ENCODE data around the gene TRIOBP. TPM values are rescaled to one million over a fixed set of nuclear protein-coding genes. Genes with fewer than 3 reads are reported as not detected.
A peak's percentile ranks its signal among the peaks of the same experiment; 100 is the strongest.

Gene TRIOBP
- total RNA-seq, 4 donors from 2014 or later, result 150 to 208 (median 182) TPM

- intact Hi-C loops (cut with DNase I), result loop anchor here (5.0 kb wide), 1 partner anchor 61 kb away; no protein-coding TSS in a partner anchor
- Histone ChIP-seq H3K27me3 (no peaks in the 10 kb centered on the region), H3K36me3 (peaks cover 0 to 4% (median 0%) of the 10 kb centered on the region in 4 donors), H3K27ac (replicated peaks in 1 of 4) (peak overlapping the region; percentile 85 to 95 (median 90)), H3K9me3 (no peaks in the 10 kb centered on the region), H3K4me1 (peaks cover 38 to 53% (median 51%) of the 10 kb centered on the region in 4 donors), H3K4me3 (peak overlapping the region; percentile 61 to 73 (median 66))
- DNase-seq (ENCODE audit: extremely low spot score), result no peak
- TF ChIP-seq POLR2AphosphoS5 (IDR thresholded peaks at IDR 0.05) (no peak), POLR2A (IDR thresholded peaks at IDR 0.05; ENCODE audit: low read depth) (no peak), EP300 (IDR thresholded peaks at IDR 0.05) (no peak)
- TF ChIP-seq, protein P1, sequence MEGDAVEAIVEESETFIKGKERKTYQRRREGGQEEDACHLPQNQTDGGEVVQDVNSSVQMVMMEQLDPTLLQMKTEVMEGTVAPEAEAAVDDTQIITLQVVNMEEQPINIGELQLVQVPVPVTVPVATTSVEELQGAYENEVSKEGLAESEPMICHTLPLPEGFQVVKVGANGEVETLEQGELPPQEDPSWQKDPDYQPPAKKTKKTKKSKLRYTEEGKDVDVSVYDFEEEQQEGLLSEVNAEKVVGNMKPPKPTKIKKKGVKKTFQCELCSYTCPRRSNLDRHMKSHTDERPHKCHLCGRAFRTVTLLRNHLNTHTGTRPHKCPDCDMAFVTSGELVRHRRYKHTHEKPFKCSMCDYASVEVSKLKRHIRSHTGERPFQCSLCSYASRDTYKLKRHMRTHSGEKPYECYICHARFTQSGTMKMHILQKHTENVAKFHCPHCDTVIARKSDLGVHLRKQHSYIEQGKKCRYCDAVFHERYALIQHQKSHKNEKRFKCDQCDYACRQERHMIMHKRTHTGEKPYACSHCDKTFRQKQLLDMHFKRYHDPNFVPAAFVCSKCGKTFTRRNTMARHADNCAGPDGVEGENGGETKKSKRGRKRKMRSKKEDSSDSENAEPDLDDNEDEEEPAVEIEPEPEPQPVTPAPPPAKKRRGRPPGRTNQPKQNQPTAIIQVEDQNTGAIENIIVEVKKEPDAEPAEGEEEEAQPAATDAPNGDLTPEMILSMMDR (IDR thresholded peaks at IDR 0.05), result no peak
- 8% methylated on average over 8 of the region's 8 CpGs for WGBS
Measured at GRCh38 chr22:37808294-37808657, 111.4 kb downstream of the TRIOBP start.

DNA sequence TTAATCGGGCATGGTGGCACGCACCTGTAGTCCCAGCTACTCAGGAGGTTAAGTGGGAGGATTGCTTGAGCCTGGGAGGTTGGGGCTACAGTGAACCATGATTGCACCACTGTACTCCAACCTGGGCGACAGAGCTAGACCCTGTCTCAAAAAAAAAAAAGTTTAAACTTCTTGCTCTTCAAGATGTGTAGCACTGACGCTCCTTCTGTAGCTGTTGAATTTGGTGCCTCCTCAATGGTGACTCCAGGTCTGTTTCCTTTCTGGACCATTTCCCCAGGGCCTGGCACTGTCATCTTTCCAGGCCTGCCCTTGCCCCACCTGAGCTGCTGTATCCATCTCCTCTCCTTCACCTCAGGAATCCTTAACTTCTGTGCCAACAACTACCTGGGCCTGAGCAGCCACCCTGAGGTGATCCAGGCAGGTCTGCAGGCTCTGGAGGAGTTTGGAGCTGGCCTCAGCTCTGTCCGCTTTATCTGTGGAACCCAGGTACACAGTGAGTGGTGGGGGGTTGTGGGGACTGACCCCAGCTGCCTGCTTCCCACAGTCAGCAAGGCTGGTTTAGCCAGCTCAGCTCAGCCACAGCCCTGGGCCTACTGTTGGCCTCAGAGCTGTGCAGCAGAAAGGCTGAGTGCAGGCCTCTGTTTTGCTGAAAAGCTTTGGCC lies 113.0 kb downstream of the TRIOBP start:
- peaks cover 0 to 19% (median 6%) of the 10 kb centered on the region in 4 donors for H3K36me3 ChIP-seq
- H3K27ac ChIP-seq (replicated peaks in 1 of 4), result no peak overlapping the region
- peaks cover 27 to 40% (median 36%) of the 10 kb centered on the region in 4 donors for H3K4me1 ChIP-seq
- TF ChIP-seq POLR2AphosphoS5 (IDR thresholded peaks at IDR 0.05) (no peak), EP300 (IDR thresholded peaks at IDR 0.05) (no peak), POLR2A (IDR thresholded peaks at IDR 0.05; ENCODE audit: low read depth) (no peak)
- TF ChIP-seq, protein P1 (IDR thresholded peaks at IDR 0.05), result no peak
- no peaks in the 10 kb centered on the region for H3K27me3 ChIP-seq
- no peaks in the 10 kb centered on the region for H3K9me3 ChIP-seq
- no peak overlapping the region for H3K4me3 ChIP-seq
- WGBS, result 94% methylated on average over 5 of the region's 5 CpGs
- intact Hi-C loops (cut with DNase I), result loop anchor here (5.0 kb wide), 1 partner anchor 63 kb away; no protein-coding TSS in a partner anchor
- DNase-seq (ENCODE audit: extremely low spot score), result no peak

DNA sequence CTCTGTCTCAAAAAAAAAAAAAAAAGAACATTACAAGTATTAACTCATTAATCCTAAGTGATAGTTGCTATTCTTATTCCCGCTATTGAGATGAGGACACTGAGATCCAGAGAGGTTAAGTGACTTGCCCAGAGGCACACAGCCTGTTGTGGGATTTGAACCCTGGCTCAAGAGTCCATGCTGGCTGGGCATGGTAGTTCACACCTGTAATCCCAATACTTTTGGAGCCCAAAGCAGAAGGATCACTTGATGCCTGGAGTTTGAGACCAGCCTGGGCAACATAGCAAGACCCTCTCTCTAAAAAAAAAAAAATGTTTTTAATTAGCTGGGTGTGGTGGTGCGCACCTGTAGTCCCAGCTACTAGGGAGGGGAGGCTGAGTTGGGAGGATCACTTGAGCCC lies 115.0 kb downstream of the TRIOBP start:
- WGBS, result 93% methylated on average over 2 of the region's 2 CpGs
- no peak for DNase-seq (ENCODE audit: extremely low spot score)
- intact Hi-C loops (cut with DNase I), result no loop called here
- H3K27me3 ChIP-seq, result no peaks in the 10 kb centered on the region
- no peak overlapping the region for H3K27ac ChIP-seq (replicated peaks in 1 of 4)
- H3K9me3 ChIP-seq, result no peaks in the 10 kb centered on the region
- peaks cover 0 to 39% (median 19%) of the 10 kb centered on the region in 4 donors for H3K36me3 ChIP-seq
- TF ChIP-seq, protein P1 (IDR thresholded peaks at IDR 0.05), result no peak
- TF ChIP-seq POLR2AphosphoS5 (IDR thresholded peaks at IDR 0.05) (no peak), POLR2A (IDR thresholded peaks at IDR 0.05; ENCODE audit: low read depth) (no peak), EP300 (IDR thresholded peaks at IDR 0.05) (no peak)
- peaks cover 13 to 26% (median 19%) of the 10 kb centered on the region in 4 donors for H3K4me1 ChIP-seq
- no peak overlapping the region for H3K4me3 ChIP-seq

GRCh38 chr22:37812869-37813678 lies 116.2 kb downstream of the TRIOBP start:
- H3K27me3 ChIP-seq, result no peaks in the 10 kb centered on the region
- TF ChIP-seq POLR2AphosphoS5 (IDR thresholded peaks at IDR 0.05), result no peak
- TF ChIP-seq EP300 (IDR thresholded peaks at IDR 0.05), result no peak
- no peak for TF ChIP-seq POLR2A (IDR thresholded peaks at IDR 0.05; ENCODE audit: low read depth)
- 93% methylated on average over 22 of the region's 27 CpGs for WGBS
- no peak for DNase-seq (ENCODE audit: extremely low spot score)
- intact Hi-C loops (cut with DNase I), result no loop called here
- no peaks in the 10 kb centered on the region for H3K9me3 ChIP-seq
- no peak overlapping the region for H3K4me3 ChIP-seq
- peaks cover 0 to 39% (median 19%) of the 10 kb centered on the region in 4 donors for H3K36me3 ChIP-seq
- H3K4me1 ChIP-seq, result peaks cover 13 to 24% (median 19%) of the 10 kb centered on the region in 4 donors
- H3K27ac ChIP-seq (replicated peaks in 1 of 4), result no peak overlapping the region

DNA sequence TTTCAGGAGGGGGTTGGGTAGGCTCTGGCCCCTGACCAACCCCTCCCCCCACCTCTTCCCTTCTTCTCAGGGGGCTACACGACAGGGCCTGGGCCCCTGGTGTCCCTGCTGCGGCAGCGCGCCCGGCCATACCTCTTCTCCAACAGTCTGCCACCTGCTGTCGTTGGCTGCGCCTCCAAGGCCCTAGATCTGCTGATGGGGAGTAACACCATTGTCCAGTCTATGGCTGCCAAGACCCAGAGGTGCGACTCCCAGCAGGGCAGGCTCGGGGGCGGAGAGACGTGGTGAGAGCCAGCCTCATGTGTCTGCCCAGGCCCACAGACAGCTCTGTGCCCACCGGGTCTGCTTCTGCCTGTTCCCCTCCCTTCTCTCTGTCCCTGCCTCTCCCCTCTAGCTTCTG lies 118.7 kb downstream of the TRIOBP start:
- Histone ChIP-seq H3K9me3 (no peaks in the 10 kb centered on the region), H3K4me1 (peaks cover 17 to 21% (median 20%) of the 10 kb centered on the region in 4 donors), H3K27ac (replicated peaks in 1 of 4) (no peak overlapping the region), H3K27me3 (peaks cover 0 to 20% (median 0%) of the 10 kb centered on the region in 4 donors), H3K4me3 (no peak overlapping the region), H3K36me3 (peaks cover 0 to 39% (median 19%) of the 10 kb centered on the region in 4 donors)
- intact Hi-C loops (cut with DNase I), result loop anchor here (5.0 kb wide), 1 partner anchor 152 kb away; no protein-coding TSS in a partner anchor
- 89% methylated on average over 7 of the region's 12 CpGs for WGBS
- DNase-seq (ENCODE audit: extremely low spot score), result no peak
- TF ChIP-seq EP300 (IDR thresholded peaks at IDR 0.05), result no peak
- no peak for TF ChIP-seq POLR2AphosphoS5 (IDR thresholded peaks at IDR 0.05)
- TF ChIP-seq POLR2A (IDR thresholded peaks at IDR 0.05; ENCODE audit: low read depth), result no peak
- TF ChIP-seq, protein P1 (IDR thresholded peaks at IDR 0.05), result no peak
